ENCODE measurements around the gene STRN3.
A peak's percentile ranks its signal among the peaks of the same experiment; 100 is the strongest.
"Not testable (repeated sequence)": the region's sequence is repeated elsewhere in the genome, so short reads cannot be mapped to it uniquely, and the experiment has no call there.

Gene STRN3

GRCh38 chr14:31059152-31059924 lies 33.2 kb upstream of the STRN3 start:
- Histone ChIP-seq H2BK5ac (ENCODE audit: low read depth, low read length, poor library complexity) (no peak overlapping the region), H3K9me3 (ENCODE audit: insufficient read depth, low read depth, low read length) (no peaks in the 10 kb centered on the region), H3K79me2 (ENCODE audit: control insufficient read depth, insufficient read depth, low read length, poor library complexity) (no peaks in the 10 kb centered on the region), H3K36me3 (ENCODE audit: control insufficient read depth in 1 of 2, insufficient read depth in 2 of 2, low read length in 2 of 2) (no peaks in the 10 kb centered on the region), H3K4ac (ENCODE audit: low read depth, low read length) (no peak overlapping the region), H3K9ac (ENCODE audit: low read length) (no peak overlapping the region), H4K91ac (ENCODE audit: low read depth, low read length) (no peak overlapping the region), H3K23ac (ENCODE audit: low read length) (no peak overlapping the region), H3K14ac (ENCODE audit: low read length) (no peak overlapping the region), H3K27me3 (ENCODE audit: insufficient read depth, low read length) (no peaks in the 10 kb centered on the region), H3K27ac (ENCODE audit: low read depth, low read length) (no peak overlapping the region), H3K4me1 (ENCODE audit: control insufficient read depth in 1 of 2, insufficient read depth in 2 of 2, low read length in 2 of 2) (peaks cover 0 to 3% of the 10 kb centered on the region in 2 experiments), H3K4me2 (ENCODE audit: low read length) (no peak overlapping the region), H2AK5ac (ENCODE audit: low read length) (no peak overlapping the region), H3K79me1 (ENCODE audit: low read length) (no peaks in the 10 kb centered on the region), H3K18ac (ENCODE audit: low read length) (no peak overlapping the region), H2BK12ac (ENCODE audit: low read length) (no peak overlapping the region), H3K4me3 (ENCODE audit: low read depth, low read length) (no peak overlapping the region), H2AFZ (ENCODE audit: insufficient read depth, low read length, poor library complexity) (no peak overlapping the region), H4K8ac (ENCODE audit: low read depth, low read length) (no peak overlapping the region), H4K12ac (ENCODE audit: low read depth, low read length) (no peak overlapping the region), H2BK120ac (ENCODE audit: insufficient read depth, low read length, poor library complexity) (no peak overlapping the region)
- DNase-seq = peak; percentile 75 to 76
- WGBS (ENCODE audit: extremely low coverage, insufficient coverage, insufficient read length) = no CpG with 5 or more reads among the region's 1 CpG

DNA sequence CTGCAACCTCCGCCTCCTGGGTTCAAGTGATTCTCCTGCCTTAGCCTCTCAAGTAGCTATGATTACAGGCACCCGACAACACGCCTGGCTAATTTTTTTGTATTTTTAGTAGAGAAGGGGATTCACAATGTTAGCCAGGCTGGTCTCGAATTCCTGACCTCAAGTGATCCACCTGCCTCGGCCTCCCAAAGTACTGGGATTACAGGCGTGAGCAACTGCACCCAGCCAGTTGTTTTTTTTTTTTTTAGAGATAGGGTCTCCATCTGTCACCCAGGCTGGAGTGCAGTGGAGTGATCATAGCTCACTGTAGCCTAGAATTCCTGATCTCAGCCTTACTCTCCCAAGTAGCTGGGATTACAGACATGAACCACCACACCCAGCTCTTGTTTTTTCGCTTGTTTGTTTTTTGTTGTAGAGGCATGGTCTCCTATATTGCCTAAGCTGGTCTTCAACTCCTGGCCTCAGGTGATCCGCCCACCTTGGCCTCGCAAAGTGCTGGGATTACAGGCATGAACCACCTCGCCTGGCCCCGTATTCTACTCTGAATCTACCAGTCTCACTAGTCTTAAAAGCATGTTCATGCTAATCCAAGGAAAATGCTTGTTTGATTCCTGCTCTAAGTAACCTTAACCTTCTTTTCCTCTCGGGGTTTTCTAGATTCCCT lies 31.7 kb upstream of the STRN3 start:
- Histone ChIP-seq H2AK5ac (ENCODE audit: low read length) (no peak overlapping the region), H3K23ac (ENCODE audit: low read length) (no peak overlapping the region), H2AFZ (ENCODE audit: insufficient read depth, low read length, poor library complexity) (no peak overlapping the region), H3K4ac (ENCODE audit: low read depth, low read length) (no peak overlapping the region), H3K18ac (ENCODE audit: low read length) (no peak overlapping the region), H2BK120ac (ENCODE audit: insufficient read depth, low read length, poor library complexity) (no peak overlapping the region), H2BK12ac (ENCODE audit: low read length) (no peak overlapping the region), H3K9ac (ENCODE audit: low read length) (no peak overlapping the region), H3K9me3 (ENCODE audit: insufficient read depth, low read depth, low read length) (no peaks in the 10 kb centered on the region), H4K12ac (ENCODE audit: low read depth, low read length) (no peak overlapping the region), H3K4me1 (ENCODE audit: control insufficient read depth in 1 of 2, insufficient read depth in 2 of 2, low read length in 2 of 2) (peaks cover 0 to 3% of the 10 kb centered on the region in 2 experiments), H3K27me3 (ENCODE audit: insufficient read depth, low read length) (no peaks in the 10 kb centered on the region), H3K4me3 (ENCODE audit: low read depth, low read length) (no peak overlapping the region), H3K14ac (ENCODE audit: low read length) (no peak overlapping the region), H3K79me1 (ENCODE audit: low read length) (no peaks in the 10 kb centered on the region), H3K27ac (ENCODE audit: low read depth, low read length) (no peak overlapping the region), H3K79me2 (ENCODE audit: control insufficient read depth, insufficient read depth, low read length, poor library complexity) (no peaks in the 10 kb centered on the region), H4K8ac (ENCODE audit: low read depth, low read length) (no peak overlapping the region), H2BK5ac (ENCODE audit: low read depth, low read length, poor library complexity) (no peak overlapping the region), H3K36me3 (ENCODE audit: control insufficient read depth in 1 of 2, insufficient read depth in 2 of 2, low read length in 2 of 2) (no peaks in the 10 kb centered on the region), H3K4me2 (ENCODE audit: low read length) (no peak overlapping the region), H4K91ac (ENCODE audit: low read depth, low read length) (no peak overlapping the region)
- no peak for DNase-seq
- no CpG with 5 or more reads among the region's 12 CpGs for WGBS (ENCODE audit: extremely low coverage, insufficient coverage, insufficient read length)

- no peaks in the 10 kb centered on the region for H3K9me3 ChIP-seq (ENCODE audit: insufficient read depth, low read depth, low read length)
- H3K4me2 ChIP-seq (ENCODE audit: low read length) = no peak overlapping the region
- no peak overlapping the region for H3K4ac ChIP-seq (ENCODE audit: low read depth, low read length)
- H3K14ac ChIP-seq (ENCODE audit: low read length) = no peak overlapping the region
- no peak overlapping the region for H4K91ac ChIP-seq (ENCODE audit: low read depth, low read length)
- no peak for DNase-seq
- H2AFZ ChIP-seq (ENCODE audit: insufficient read depth, low read length, poor library complexity) = no peak overlapping the region
- H3K23ac ChIP-seq (ENCODE audit: low read length) = no peak overlapping the region
- H3K4me1 ChIP-seq (ENCODE audit: control insufficient read depth in 1 of 2, insufficient read depth in 2 of 2, low read length in 2 of 2) = peaks cover 0 to 3% of the 10 kb centered on the region in 2 experiments
- H2BK12ac ChIP-seq (ENCODE audit: low read length) = no peak overlapping the region
- no peak overlapping the region for H3K27ac ChIP-seq (ENCODE audit: low read depth, low read length)
- no peak overlapping the region for H3K4me3 ChIP-seq (ENCODE audit: low read depth, low read length)
- no peak overlapping the region for H3K9ac ChIP-seq (ENCODE audit: low read length)
- H2AK5ac ChIP-seq (ENCODE audit: low read length) = no peak overlapping the region
- no peaks in the 10 kb centered on the region for H3K79me2 ChIP-seq (ENCODE audit: control insufficient read depth, insufficient read depth, low read length, poor library complexity)
- no peaks in the 10 kb centered on the region for H3K79me1 ChIP-seq (ENCODE audit: low read length)
- H3K36me3 ChIP-seq (ENCODE audit: control insufficient read depth in 1 of 2, insufficient read depth in 2 of 2, low read length in 2 of 2) = no peaks in the 10 kb centered on the region
- H4K8ac ChIP-seq (ENCODE audit: low read depth, low read length) = no peak overlapping the region
- WGBS (ENCODE audit: extremely low coverage, insufficient coverage, insufficient read length) = no CpG with 5 or more reads among the region's 1 CpG
- no peak overlapping the region for H4K12ac ChIP-seq (ENCODE audit: low read depth, low read length)
- no peak overlapping the region for H2BK120ac ChIP-seq (ENCODE audit: insufficient read depth, low read length, poor library complexity)
- H3K27me3 ChIP-seq (ENCODE audit: insufficient read depth, low read length) = no peaks in the 10 kb centered on the region
- H2BK5ac ChIP-seq (ENCODE audit: low read depth, low read length, poor library complexity) = no peak overlapping the region
- no peak overlapping the region for H3K18ac ChIP-seq (ENCODE audit: low read length)
These were observed 30.9 kb upstream of the STRN3 start for GRCh38 chr14:31057035-31057434.

- H3K79me2 ChIP-seq (ENCODE audit: control insufficient read depth, insufficient read depth, low read length, poor library complexity); H3K9ac ChIP-seq (ENCODE audit: low read length); H3K23ac ChIP-seq (ENCODE audit: low read length); H4K91ac ChIP-seq (ENCODE audit: low read depth, low read length); H2BK12ac ChIP-seq (ENCODE audit: low read length); H3K4ac ChIP-seq (ENCODE audit: low read depth, low read length); H3K9me3 ChIP-seq (ENCODE audit: insufficient read depth, low read depth, low read length); H4K12ac ChIP-seq (ENCODE audit: low read depth, low read length); H3K4me2 ChIP-seq (ENCODE audit: low read length); H2BK5ac ChIP-seq (ENCODE audit: low read depth, low read length, poor library complexity); H3K4me1 ChIP-seq (ENCODE audit: control insufficient read depth in 1 of 2, insufficient read depth in 2 of 2, low read length in 2 of 2); DNase-seq; H3K27ac ChIP-seq (ENCODE audit: low read depth, low read length); H4K8ac ChIP-seq (ENCODE audit: low read depth, low read length); H3K36me3 ChIP-seq (ENCODE audit: control insufficient read depth in 1 of 2, insufficient read depth in 2 of 2, low read length in 2 of 2); H2AFZ ChIP-seq (ENCODE audit: insufficient read depth, low read length, poor library complexity); H3K79me1 ChIP-seq (ENCODE audit: low read length); H2BK120ac ChIP-seq (ENCODE audit: insufficient read depth, low read length, poor library complexity); H3K27me3 ChIP-seq (ENCODE audit: insufficient read depth, low read length); H3K4me3 ChIP-seq (ENCODE audit: low read depth, low read length); H3K18ac ChIP-seq (ENCODE audit: low read length); H3K14ac ChIP-seq (ENCODE audit: low read length); H2AK5ac ChIP-seq (ENCODE audit: low read length): not testable (repeated sequence)
- WGBS (ENCODE audit: extremely low coverage, insufficient coverage, insufficient read length) = no CpG with 5 or more reads among the region's 9 CpGs
These were observed 26.9 kb upstream of the STRN3 start for GRCh38 chr14:31052905-31053586.

Data from trophoblast cell (in vitro differentiated cells and primary cell).